Activated naive CD4-positive, alpha-beta T cell treated with anti-CD3 and anti-CD28 coated beads, Interleukin-2, amount 10 ng/mL, durations not matched to agents 7 days and 5 days (primary cell): ENCODE measurements around the gene KNSTRN.

Experiments used
- CTCF ChIA-PET: fragments of 350-600 bp; sonication (Branson Sonifier 250); formaldehyde crosslinking; loops from one replicate; lab custom pipeline; 2021; ENCODE audit warnings: antibody characterized with exemption; lab: Charles Lee
- DNase-seq: peaks from one replicate; pipeline ENCODE4 v3.0.0-alpha.2; 2020
- H3K27ac Mint-ChIP-seq: one replicate; pipeline ENCODE4 v1.8.0; 2021; ENCODE audit warnings: mild to moderate bottlenecking, moderate library complexity, mixed read lengths
- H3K27me3 Mint-ChIP-seq: one replicate; pipeline ENCODE4 v1.8.0; 2021; ENCODE audit warnings: mild to moderate bottlenecking, mixed read lengths
- H3K36me3 Mint-ChIP-seq: one replicate; pipeline ENCODE4 v1.8.0; 2021; ENCODE audit warnings: mixed read lengths
- H3K4me1 Mint-ChIP-seq: one replicate; pipeline ENCODE4 v1.8.0; 2021; ENCODE audit warnings: mixed read lengths
- H3K4me3 Mint-ChIP-seq: one replicate; pipeline ENCODE4 v1.8.0; 2021; ENCODE audit warnings: mild to moderate bottlenecking, moderate library complexity, mixed read lengths
- H3K9me3 Mint-ChIP-seq: one replicate; pipeline ENCODE4 v1.8.0; 2021; ENCODE audit warnings: mixed read lengths

The KNSTRN gene

DNA sequence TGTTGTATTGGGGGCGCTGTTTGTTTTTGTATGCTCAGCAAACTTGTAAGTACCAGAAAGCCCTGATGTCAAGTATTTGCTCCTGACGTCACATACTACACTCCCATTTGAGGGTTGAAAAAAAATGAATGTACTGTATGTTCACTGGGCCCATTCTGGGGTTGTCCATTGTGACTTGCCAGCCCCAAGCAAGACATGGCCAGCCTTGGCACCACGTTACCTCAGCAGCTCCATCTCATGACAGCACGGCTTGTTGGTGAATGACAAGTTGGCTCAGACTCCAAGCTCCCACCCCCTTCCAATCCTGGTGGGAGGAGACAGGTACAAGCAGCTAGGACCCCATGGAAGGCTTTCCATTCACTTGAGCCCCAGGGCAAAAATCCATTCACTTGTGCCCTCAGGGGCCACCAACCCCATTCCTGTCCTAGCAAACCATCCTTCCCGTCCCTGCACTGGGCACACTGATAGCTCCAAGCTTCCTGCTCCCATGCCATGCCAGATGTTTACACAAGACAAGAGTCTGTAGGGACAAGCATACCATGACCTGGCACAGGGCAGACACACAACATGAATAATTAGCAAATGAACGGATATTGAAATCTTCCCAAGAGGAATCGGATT, 30.1 kb upstream of the KNSTRN start:
- peaks cover 42% of the 10 kb centered on the region for H3K27me3 Mint-ChIP-seq
- no peak for DNase-seq
- no peaks in the 10 kb centered on the region for H3K36me3 Mint-ChIP-seq
- CTCF ChIA-PET, result interaction anchor here (0.6 to 1.7 kb wide), 6 partner anchors 10 to 78 kb away, joined by 3 to 7 read pairs (median 4); partner anchors contain the start of gene PLCB2
- no peak overlapping the region for H3K27ac Mint-ChIP-seq
- no peak overlapping the region for H3K4me3 Mint-ChIP-seq
- no peaks in the 10 kb centered on the region for H3K4me1 Mint-ChIP-seq
- H3K9me3 Mint-ChIP-seq, result no peaks in the 10 kb centered on the region

GRCh38 chr15:40353697-40354096, 28.8 kb upstream of the KNSTRN start:
- H3K36me3 Mint-ChIP-seq, result no peaks in the 10 kb centered on the region
- no peak overlapping the region for H3K4me3 Mint-ChIP-seq
- no peak overlapping the region for H3K27ac Mint-ChIP-seq
- CTCF ChIA-PET, result interaction anchor here (0.9 to 5.1 kb wide), 2 partner anchors 10 to 75 kb away, joined by 3 to 33 read pairs; no protein-coding TSS in a partner anchor
- H3K27me3 Mint-ChIP-seq, result peaks cover 48% of the 10 kb centered on the region
- H3K9me3 Mint-ChIP-seq, result no peaks in the 10 kb centered on the region
- peaks cover 5% of the 10 kb centered on the region for H3K4me1 Mint-ChIP-seq
- DNase-seq, result no peak

GRCh38 chr15:40354408-40355171, 27.9 kb upstream of the KNSTRN start:
- Mint-ChIP-seq H3K4me1 (peaks cover 10% of the 10 kb centered on the region), H3K9me3 (no peaks in the 10 kb centered on the region)

GRCh38 chr15:40355976-40356585, 26.4 kb upstream of the KNSTRN start:
- Mint-ChIP-seq H3K27me3 (peaks cover 57% of the 10 kb centered on the region), H3K36me3 (no peaks in the 10 kb centered on the region), H3K4me3 (no peak overlapping the region), H3K9me3 (no peaks in the 10 kb centered on the region), H3K4me1 (peaks cover 10% of the 10 kb centered on the region), H3K27ac (no peak overlapping the region)
- CTCF ChIA-PET, result interaction anchor here (1.2 to 5.1 kb wide), 7 partner anchors 11 to 151 kb away, joined by 3 to 33 read pairs (median 5); partner anchors contain the start of gene INAFM2
- DNase-seq, result no peak

More at GRCh38 chr15:40354408-40355171, 27.9 kb upstream of the KNSTRN start:
- no peak overlapping the region for H3K4me3 Mint-ChIP-seq
- H3K27ac Mint-ChIP-seq, result no peak overlapping the region
- peaks cover 57% of the 10 kb centered on the region for H3K27me3 Mint-ChIP-seq
- no peaks in the 10 kb centered on the region for H3K36me3 Mint-ChIP-seq
- DNase-seq, result no peak
- CTCF ChIA-PET, result interaction anchor here (0.9 to 5.1 kb wide), 7 partner anchors 10 to 152 kb away, joined by 3 to 33 read pairs (median 3); no protein-coding TSS in a partner anchor

DNA sequence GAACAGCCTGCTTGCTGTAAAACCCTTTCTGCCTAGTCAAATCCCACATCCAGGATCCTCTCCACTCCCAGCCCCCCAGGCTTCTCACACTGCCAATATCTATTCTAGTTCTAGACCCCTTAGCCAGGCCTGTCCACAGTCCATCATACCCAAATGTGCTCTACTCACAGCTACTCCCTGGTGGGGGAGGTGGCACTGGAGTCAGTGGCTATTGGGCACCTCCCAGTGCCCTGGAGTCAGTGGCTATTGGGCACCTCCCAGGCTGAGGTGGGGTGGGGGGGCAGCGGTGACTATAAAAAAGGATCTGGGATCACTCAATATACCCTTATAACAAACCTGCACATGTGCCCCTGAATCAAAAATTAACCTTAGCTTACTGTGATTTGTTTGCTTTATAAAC, 25.3 kb upstream of the KNSTRN start:
- H3K4me3 Mint-ChIP-seq, result peak overlapping the region; percentile 75

GRCh38 chr15:40357723-40358470, 24.6 kb upstream of the KNSTRN start, which contains the start of gene DISP2:
Gene DISP2, plus strand, starts transcription at chr15:40358219. Its CDS starts 103 bp downstream, at chr15:40358322.
- peak; percentile 91 for DNase-seq
- CTCF ChIA-PET, result interaction anchor here (0.7 to 5.1 kb wide), 10 partner anchors 10 to 86 kb away, joined by 3 to 33 read pairs (median 4); partner anchors contain the start of gene INAFM2
- Mint-ChIP-seq H3K9me3 (no peaks in the 10 kb centered on the region), H3K36me3 (no peaks in the 10 kb centered on the region), H3K27me3 (peaks cover 61% of the 10 kb centered on the region), H3K4me1 (peaks cover 10% of the 10 kb centered on the region), H3K27ac (no peak within 1 kb of the TSS), H3K4me3 (peak within 1 kb of the TSS; percentile 75)

More for the DNA sequence above, 25.3 kb upstream of the KNSTRN start:
- H3K27me3 Mint-ChIP-seq, result peaks cover 67% of the 10 kb centered on the region
- no peak for DNase-seq
- H3K27ac Mint-ChIP-seq, result no peak overlapping the region
- H3K9me3 Mint-ChIP-seq, result no peaks in the 10 kb centered on the region
- no peaks in the 10 kb centered on the region for H3K36me3 Mint-ChIP-seq
- CTCF ChIA-PET, result interaction anchor here (0.7 to 5.1 kb wide), 11 partner anchors 10 to 86 kb away, joined by 3 to 33 read pairs (median 4); partner anchors contain the start of gene INAFM2
- H3K4me1 Mint-ChIP-seq, result peaks cover 10% of the 10 kb centered on the region

- Mint-ChIP-seq H3K4me3 (peak overlapping the region; percentile 71), H3K27me3 (peaks cover 56% of the 10 kb centered on the region), H3K36me3 (no peaks in the 10 kb centered on the region), H3K4me1 (peaks cover 10% of the 10 kb centered on the region), H3K9me3 (no peaks in the 10 kb centered on the region), H3K27ac (no peak overlapping the region)
- DNase-seq, result peak; percentile 56
- CTCF ChIA-PET, result interaction anchor here (1.1 to 1.3 kb wide), 2 partner anchors 12 to 21 kb away, joined by 4 read pairs; no protein-coding TSS in a partner anchor
Observed at GRCh38 chr15:40358471-40359353, 23.8 kb upstream of the KNSTRN start.

DNA sequence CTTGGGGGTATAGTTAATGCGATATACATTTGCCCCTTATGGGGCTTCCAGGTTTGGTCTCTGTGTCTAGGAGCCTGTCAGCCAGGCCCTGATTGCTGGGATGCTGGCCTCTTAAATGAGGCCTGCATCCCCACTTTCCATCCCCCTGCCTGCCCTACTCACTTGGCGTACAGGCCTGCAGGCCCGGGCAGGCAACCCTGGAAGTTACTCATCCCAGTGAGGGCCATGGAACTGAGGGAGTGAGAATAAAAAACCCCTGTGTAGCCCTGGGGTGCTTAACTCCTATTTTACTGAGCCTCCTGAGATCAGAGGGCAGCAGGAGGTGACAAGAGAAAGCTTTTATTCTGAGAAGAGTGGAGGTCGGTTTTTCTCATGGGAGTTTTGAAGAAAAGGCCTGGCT, 22.5 kb upstream of the KNSTRN start:
- no peak for DNase-seq

DNA sequence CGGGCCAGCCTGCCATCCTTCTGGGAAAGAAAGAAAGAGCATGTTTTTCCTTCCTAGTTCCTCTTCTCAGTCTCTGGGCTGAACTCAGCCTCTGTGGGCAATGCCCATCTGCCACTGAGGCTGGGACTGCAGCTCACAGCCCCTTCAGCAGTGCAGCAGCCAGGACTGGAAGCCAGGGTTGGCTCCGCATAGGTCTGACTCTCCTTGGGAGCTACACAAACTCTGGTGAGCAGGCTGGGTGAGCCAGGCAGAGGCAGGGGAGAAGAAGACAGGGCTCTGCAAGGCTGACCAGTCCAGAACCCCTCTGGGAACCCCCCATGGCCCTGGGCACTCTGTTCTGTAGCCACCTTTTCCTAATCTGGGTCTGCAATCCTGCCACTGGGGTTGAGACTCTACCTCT, 20.9 kb upstream of the KNSTRN start:
- no peak overlapping the region for H3K4me3 Mint-ChIP-seq
- peaks cover 16% of the 10 kb centered on the region for H3K4me1 Mint-ChIP-seq
- CTCF ChIA-PET, result no interaction called here
- DNase-seq, result no peak
- no peaks in the 10 kb centered on the region for H3K36me3 Mint-ChIP-seq
- H3K9me3 Mint-ChIP-seq, result no peaks in the 10 kb centered on the region
- no peak overlapping the region for H3K27ac Mint-ChIP-seq
- H3K27me3 Mint-ChIP-seq, result peaks cover 41% of the 10 kb centered on the region

More for the DNA sequence above, 22.5 kb upstream of the KNSTRN start:
- peaks cover 44% of the 10 kb centered on the region for H3K27me3 Mint-ChIP-seq
- H3K27ac Mint-ChIP-seq, result no peak overlapping the region
- no peaks in the 10 kb centered on the region for H3K36me3 Mint-ChIP-seq
- CTCF ChIA-PET, result no interaction called here
- H3K4me3 Mint-ChIP-seq, result no peak overlapping the region
- peaks cover 10% of the 10 kb centered on the region for H3K4me1 Mint-ChIP-seq
- no peaks in the 10 kb centered on the region for H3K9me3 Mint-ChIP-seq

DNA sequence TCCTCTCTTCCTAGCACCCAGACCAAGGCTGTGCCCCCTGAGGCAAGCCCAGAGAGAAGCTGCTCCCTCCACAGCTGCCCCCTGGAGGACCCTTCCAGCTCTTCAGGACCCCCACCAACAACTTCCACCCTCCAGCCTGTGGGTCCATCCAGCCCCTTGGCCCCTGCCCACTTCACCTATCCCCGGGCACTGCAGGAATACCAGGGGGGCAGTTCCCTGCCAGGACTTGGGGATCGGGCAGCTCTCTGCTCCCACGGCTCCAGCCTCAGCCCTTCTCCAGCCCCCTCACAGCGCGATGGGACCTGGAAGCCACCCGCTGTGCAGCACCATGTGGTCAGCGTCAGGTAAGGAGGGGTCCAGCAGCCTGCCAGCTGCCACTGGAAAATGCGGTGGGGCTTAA, 18.9 kb upstream of the KNSTRN start:
- H3K27me3 Mint-ChIP-seq, result peaks cover 44% of the 10 kb centered on the region
- no peak overlapping the region for H3K4me3 Mint-ChIP-seq
- CTCF ChIA-PET, result interaction anchor here (1.1 to 4.0 kb wide), 2 partner anchors 19 to 40 kb away, joined by 3 to 21 read pairs; partner anchors contain the start of gene INAFM2
- no peaks in the 10 kb centered on the region for H3K9me3 Mint-ChIP-seq
- H3K4me1 Mint-ChIP-seq, result peaks cover 22% of the 10 kb centered on the region
- no peaks in the 10 kb centered on the region for H3K36me3 Mint-ChIP-seq
- no peak overlapping the region for H3K27ac Mint-ChIP-seq
- DNase-seq, result no peak

GRCh38 chr15:40364251-40364650, 18.3 kb upstream of the KNSTRN start:
- H3K27ac Mint-ChIP-seq, result no peak overlapping the region
- CTCF ChIA-PET, result interaction anchor here (4.0 kb wide), 1 partner anchor 20 kb away, joined by 21 read pairs; no protein-coding TSS in a partner anchor
- H3K36me3 Mint-ChIP-seq, result no peaks in the 10 kb centered on the region
- peaks cover 20% of the 10 kb centered on the region for H3K4me1 Mint-ChIP-seq
- DNase-seq, result no peak
- peaks cover 44% of the 10 kb centered on the region for H3K27me3 Mint-ChIP-seq
- no peaks in the 10 kb centered on the region for H3K9me3 Mint-ChIP-seq
- no peak overlapping the region for H3K4me3 Mint-ChIP-seq

GRCh38 chr15:40365016-40365415, 17.5 kb upstream of the KNSTRN start:
- CTCF ChIA-PET, result interaction anchor here (0.9 to 4.0 kb wide), 3 partner anchors 21 to 57 kb away, joined by 3 to 21 read pairs (median 3); no protein-coding TSS in a partner anchor
- peaks cover 22% of the 10 kb centered on the region for H3K4me1 Mint-ChIP-seq
- no peaks in the 10 kb centered on the region for H3K9me3 Mint-ChIP-seq
- DNase-seq, result no peak
- no peak overlapping the region for H3K27ac Mint-ChIP-seq
- no peaks in the 10 kb centered on the region for H3K36me3 Mint-ChIP-seq
- no peak overlapping the region for H3K4me3 Mint-ChIP-seq
- H3K27me3 Mint-ChIP-seq, result peaks cover 45% of the 10 kb centered on the region
